ENCODE data around the gene VPREB3.
"Not testable (repeated sequence)": the region's sequence is repeated elsewhere in the genome, so short reads cannot be mapped to it uniquely, and the experiment has no call there.

Gene VPREB3

DNA sequence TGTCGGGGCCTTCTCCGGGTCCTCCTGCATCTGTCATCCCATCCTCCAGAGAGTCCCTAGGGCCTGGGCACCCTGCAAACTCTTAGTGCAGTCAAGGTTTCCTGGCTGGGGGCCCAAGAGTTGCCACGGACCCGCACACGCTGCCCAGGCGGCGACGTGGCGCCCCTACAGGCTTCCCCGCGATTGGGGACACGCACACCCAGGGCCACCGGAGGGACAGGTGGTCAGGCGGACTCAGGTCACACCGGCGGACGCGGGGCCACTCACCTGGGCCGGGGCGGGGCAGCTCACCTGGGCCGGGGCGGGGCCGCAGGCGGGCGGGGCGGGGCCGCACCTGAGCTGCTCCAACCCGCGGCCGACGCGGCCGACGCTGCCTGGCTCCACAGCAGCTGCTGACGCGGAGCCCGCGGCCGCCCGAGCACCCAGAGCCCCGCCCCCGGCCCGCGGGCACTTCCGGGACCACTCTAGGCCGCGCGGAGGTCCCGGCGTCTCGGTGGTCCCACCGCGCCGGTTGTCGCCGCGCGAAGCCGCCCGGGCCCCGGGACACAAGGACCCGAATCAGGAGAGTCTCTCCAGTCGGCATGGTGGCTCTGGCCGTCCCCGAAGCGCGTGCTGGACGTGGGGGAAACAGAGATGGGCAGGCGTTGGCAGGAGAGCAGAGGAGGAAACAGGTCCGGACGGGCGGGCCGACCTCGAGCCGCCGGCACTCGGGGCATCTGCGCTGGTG is 3.3 kb downstream of the VPREB3 start, which contains the start of gene ZNF70:
Gene ZNF70, minus strand, starts transcription at position 399 of the 727 bp plus-strand sequence. CDS start 5,972 bp downstream, outside the sequence.
- DNase-seq = peak; percentile 91 to 94
- TF ChIP-seq POLR2A (IDR thresholded peaks at IDR 0.05; ENCODE audit: low read length) (peak; percentile 76), GATA1 (IDR thresholded peaks at IDR 0.05; ENCODE audit: low read depth, low read length) (no peak)

DNA sequence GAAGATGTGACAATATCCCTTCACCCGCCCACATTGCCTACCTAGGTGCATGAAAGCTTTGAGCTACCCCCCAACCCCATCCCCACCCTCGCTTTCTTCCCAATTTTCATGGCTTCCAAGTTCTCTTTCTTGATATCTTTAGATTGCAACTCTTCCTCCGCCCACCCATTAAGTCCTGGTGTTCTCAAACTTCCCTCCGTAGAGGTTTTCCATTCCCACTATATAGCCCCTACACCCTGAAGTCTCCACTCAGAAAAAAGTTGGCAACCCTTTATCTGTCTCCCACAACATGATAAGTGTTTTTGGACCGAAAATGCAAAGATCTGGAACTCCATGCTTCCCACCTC is 3.9 kb downstream of the VPREB3 start:
- no peak for TF ChIP-seq GATA1 (IDR thresholded peaks at IDR 0.05; ENCODE audit: low read depth, low read length)
- no peak for TF ChIP-seq POLR2A (IDR thresholded peaks at IDR 0.05; ENCODE audit: low read length)
- no peak for DNase-seq

DNA sequence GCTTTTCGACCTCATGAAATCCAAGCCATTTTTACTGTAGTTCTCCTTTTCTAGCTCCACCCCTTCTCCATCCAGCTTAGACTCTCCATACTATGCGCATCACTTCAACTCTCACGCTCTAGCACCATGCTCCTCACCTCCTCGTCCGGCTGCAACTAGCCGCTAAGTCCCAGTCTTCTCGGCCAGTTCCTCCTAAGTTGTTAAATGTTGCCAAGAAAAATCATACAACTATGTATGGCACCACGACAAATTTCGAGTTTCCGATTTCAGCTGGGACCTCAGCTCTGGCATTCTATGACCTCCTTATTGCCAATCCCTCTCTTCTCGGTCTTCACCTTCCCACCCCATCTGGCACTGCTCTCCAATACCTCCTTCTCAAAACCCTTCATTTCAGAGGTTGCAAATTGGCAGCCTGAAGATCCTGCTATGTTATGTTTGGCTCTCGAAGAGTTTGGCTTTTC is 4.4 kb downstream of the VPREB3 start:
- TF ChIP-seq POLR2A (IDR thresholded peaks at IDR 0.05; ENCODE audit: low read length) (no peak), GATA1 (IDR thresholded peaks at IDR 0.05; ENCODE audit: low read depth, low read length) (no peak)
- DNase-seq = no peak

DNA sequence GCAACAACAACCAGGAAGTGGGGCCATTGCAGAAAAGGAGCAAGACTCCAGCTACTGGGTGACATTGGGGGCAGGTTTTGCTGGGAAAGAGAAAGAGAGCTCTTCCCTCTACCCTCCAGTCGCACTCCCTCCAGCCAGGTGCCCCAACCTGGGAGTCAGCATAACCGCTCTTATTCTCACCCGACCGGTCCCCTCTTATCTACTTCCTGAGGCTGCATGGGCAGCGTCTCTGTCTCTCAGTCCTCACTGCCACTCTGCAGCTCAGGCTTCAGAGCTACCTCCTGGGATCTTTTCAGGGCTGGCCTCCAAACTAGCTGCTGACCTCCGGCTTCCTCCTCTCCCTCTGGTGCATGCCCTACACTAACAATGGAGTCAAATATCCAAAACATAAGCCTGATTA is 8.4 kb downstream of the VPREB3 start:
- no peak for TF ChIP-seq GATA1 (IDR thresholded peaks at IDR 0.05; ENCODE audit: low read depth, low read length)
- TF ChIP-seq POLR2A (IDR thresholded peaks at IDR 0.05; ENCODE audit: low read length) = no peak

DNA sequence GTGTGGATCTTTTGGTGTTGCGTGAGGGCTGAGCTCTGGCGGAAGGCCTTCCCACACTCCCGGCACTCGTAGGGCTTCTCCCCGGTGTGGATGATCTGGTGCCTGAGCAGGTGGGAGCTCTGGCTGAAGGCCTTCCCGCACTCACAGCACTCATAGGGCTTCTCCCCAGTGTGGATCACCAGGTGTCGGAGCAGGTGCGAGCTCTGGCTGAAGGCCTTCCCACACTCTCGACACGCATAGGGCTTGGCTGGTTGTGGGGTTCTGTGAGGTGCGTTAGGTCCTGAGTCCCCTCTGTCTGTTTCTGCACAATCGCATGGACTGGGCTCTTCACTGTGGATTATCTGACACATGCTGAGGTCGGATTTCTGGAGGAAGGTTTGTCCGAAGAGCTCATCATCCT is 9.7 kb downstream of the VPREB3 start:
- no peak for DNase-seq
- no peak for TF ChIP-seq POLR2A (IDR thresholded peaks at IDR 0.05; ENCODE audit: low read length)
- no peak for TF ChIP-seq GATA1 (IDR thresholded peaks at IDR 0.05; ENCODE audit: low read depth, low read length)

More for the DNA sequence above, 8.4 kb downstream of the VPREB3 start:
- DNase-seq = no peak

DNA sequence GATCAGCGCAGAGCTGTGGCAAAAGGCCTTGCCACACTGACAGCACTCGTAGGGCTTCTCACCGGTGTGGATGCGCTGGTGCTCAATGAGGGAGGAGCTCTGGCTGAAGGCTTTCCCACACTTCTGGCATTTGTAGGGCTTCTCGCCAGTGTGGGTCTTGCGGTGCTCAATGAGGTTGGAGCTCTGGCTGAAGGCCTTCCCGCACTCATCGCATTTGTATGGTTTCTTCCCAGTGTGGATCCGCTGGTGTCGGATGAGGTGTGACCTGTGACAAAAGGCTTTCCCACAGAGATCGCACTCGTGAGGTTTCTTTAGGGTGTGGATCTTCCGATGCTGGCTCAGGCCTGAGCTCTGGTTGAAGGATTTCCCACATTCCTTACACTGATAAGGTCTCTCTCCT is 10.2 kb downstream of the VPREB3 start:
- no peak for TF ChIP-seq POLR2A (IDR thresholded peaks at IDR 0.05; ENCODE audit: low read length)
- TF ChIP-seq GATA1 (IDR thresholded peaks at IDR 0.05; ENCODE audit: low read depth, low read length) = no peak
- no peak for DNase-seq

DNA sequence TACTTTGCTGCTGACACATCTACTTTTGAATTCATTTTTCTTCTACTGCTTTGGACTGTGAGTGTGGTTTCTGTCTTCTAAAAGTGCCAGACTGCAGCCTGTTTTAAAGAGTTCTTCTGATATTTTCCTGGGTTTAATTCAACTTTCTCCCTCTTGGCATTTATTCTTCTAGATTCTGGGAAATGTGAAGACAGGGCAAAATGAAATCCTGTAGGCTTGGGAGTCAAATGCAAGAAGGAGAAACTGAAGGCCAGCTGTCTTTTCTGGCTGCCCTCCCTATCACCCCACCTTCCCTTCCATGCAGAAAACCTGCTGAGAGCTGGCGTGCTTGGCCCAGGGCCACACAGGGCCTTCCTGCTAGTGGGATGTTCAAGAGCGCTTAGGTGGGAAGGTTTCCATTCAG is 10.9 kb downstream of the VPREB3 start:
- TF ChIP-seq POLR2A (IDR thresholded peaks at IDR 0.05; ENCODE audit: low read length) = no peak
- TF ChIP-seq GATA1 (IDR thresholded peaks at IDR 0.05; ENCODE audit: low read depth, low read length) = no peak
- no peak for DNase-seq

DNA sequence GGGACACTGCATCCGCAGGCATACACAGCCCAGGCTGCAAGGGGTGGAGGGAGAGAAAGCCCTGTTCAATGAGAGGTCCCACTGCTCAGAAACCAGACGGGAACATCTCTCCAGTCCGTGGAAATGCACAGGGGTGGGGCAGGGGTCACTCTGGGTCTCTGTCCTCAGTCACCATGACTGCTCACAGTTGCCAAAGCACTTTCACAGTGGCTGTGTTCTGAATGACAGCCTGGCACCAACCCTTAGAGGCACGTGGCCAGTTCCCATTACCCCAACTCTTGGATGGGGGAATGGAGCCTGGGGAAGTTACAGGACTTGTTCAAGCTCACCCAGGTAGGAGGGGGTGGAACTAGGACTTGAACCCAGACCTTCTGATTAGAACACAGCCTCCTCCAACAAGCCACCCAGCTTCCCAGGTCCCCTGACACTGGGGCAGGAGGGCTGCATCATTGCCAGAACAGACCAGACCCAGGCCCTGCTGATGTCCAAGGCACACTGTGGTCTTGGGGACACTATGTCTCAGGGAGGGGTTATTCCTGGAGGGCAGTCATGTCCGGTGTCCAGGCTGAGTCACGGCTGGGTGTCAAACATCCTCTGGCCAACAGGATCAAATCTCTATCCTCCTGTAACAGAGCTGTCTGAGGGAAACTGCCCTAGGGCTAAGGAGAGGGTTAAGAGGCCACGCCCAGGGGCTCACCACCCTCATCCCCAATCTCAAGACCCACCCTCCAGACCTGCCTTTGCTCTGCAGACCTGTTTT is 11.5 kb downstream of the VPREB3 start:
- no peak for TF ChIP-seq GATA1 (IDR thresholded peaks at IDR 0.05; ENCODE audit: low read depth, low read length)
- TF ChIP-seq POLR2A (IDR thresholded peaks at IDR 0.05; ENCODE audit: low read length) = no peak
- no peak for DNase-seq

DNA sequence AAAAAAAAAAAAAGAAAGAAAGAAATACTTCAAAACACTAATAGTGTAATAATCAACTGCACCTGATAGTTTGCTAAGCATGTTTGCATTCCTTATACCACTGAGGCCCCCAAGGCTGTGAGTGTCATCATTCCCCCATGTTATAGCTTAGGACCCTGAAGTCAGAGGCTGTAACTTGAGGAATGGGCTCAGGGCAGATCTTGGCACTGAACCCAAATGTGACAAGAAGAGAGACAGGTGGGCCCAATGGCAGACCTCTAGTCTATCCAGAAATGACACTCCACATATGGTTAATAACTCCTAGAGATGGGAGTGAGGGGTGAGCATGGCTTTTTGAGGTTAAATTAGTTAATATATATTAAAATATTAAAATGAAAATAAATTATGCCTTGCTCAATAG is 16.5 kb downstream of the VPREB3 start:
- TF ChIP-seq GATA1 (IDR thresholded peaks at IDR 0.05; ENCODE audit: low read depth, low read length) (no peak), POLR2A (IDR thresholded peaks at IDR 0.05; ENCODE audit: low read length) (no peak)
- DNase-seq = no peak

DNA sequence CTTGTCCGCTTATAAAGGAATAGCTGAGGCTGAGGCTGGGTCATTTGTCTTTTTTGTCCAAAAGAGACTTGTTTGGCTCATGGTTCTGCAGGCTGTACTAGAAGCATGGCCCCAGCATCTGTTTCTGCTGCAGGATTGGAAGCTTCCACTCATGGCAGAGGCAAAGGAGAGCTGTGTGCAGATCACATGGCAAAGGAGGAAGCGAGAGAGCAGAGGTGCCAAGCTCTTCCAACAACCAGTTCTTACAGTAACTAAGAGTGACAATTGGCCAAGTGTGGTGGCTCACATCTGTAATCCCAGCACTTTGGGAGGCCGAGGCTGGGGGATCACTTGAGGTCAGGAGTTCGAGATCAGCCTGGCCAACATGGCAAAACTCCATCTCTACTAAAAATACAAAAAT is 26.1 kb downstream of the VPREB3 start:
- DNase-seq = not testable (repeated sequence)

DNA sequence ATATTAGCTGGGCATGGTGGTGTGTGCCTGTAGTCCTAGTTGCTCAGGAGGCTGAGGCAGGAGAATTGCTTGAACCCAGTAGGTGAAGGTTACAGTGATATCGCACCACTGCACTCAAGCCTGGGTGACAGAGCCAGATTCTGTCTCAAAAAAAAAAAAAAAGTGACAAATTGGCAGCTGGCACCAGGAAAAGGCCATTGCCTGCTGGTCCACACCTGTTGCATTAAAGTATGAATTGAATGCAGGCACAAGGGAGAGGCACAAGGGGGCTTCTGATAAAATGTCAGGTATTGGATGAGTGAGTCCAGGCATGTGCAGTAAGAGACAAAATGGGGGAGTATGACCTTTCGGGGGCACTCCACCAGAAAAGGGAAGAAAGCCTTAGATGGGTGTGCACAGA is 31.5 kb downstream of the VPREB3 start:
- no peak for TF ChIP-seq GATA1 (IDR thresholded peaks at IDR 0.05; ENCODE audit: low read depth, low read length)
- no peak for TF ChIP-seq POLR2A (IDR thresholded peaks at IDR 0.05; ENCODE audit: low read length)

DNA sequence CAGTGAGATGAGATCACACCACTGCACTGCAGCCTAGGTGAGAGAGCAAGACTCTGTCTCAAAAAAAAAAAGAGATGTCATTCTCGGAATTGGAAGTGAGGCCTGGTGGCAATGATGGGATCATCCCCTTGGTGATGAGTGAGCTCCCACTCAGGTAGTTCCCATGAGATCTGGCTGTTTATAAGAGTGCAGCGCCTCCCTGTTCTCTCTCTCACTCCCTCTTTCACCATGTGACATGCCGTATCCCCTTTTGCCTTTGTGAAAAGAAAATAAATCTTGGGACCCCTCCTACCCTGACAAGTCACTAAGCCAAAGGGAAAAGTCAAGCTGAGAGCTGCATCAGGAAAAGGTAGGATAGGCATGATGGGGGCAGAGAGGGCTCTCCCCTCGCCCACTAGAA is 32.1 kb downstream of the VPREB3 start:
- TF ChIP-seq POLR2A (IDR thresholded peaks at IDR 0.05; ENCODE audit: low read length) (no peak), GATA1 (IDR thresholded peaks at IDR 0.05; ENCODE audit: low read depth, low read length) (no peak)
- DNase-seq = no peak

More for the DNA sequence above, 31.5 kb downstream of the VPREB3 start:
- DNase-seq = no peak

DNA sequence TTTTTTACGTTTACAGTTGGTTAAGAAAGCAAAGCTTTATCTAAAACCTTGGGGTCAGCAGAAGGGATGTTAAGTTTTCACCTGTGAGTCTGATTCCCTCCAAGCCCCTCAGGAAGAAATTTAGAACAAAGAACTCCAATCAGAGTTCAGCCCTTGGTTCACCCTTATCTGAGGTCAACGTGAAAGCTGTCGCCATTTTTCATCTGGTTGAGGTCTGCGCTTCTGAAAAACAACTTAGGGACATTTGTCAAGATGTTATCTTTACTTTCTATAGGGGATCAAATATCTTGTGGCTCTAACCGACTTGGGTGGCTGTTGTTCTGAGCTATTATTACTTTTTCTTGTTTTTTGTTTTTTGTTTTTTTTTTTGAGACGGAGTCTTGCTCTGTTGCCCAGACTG is 33.4 kb downstream of the VPREB3 start:
- TF ChIP-seq GATA1 (IDR thresholded peaks at IDR 0.05; ENCODE audit: low read depth, low read length) = no peak
- no peak for TF ChIP-seq POLR2A (IDR thresholded peaks at IDR 0.05; ENCODE audit: low read length)
- no peak for DNase-seq

DNA sequence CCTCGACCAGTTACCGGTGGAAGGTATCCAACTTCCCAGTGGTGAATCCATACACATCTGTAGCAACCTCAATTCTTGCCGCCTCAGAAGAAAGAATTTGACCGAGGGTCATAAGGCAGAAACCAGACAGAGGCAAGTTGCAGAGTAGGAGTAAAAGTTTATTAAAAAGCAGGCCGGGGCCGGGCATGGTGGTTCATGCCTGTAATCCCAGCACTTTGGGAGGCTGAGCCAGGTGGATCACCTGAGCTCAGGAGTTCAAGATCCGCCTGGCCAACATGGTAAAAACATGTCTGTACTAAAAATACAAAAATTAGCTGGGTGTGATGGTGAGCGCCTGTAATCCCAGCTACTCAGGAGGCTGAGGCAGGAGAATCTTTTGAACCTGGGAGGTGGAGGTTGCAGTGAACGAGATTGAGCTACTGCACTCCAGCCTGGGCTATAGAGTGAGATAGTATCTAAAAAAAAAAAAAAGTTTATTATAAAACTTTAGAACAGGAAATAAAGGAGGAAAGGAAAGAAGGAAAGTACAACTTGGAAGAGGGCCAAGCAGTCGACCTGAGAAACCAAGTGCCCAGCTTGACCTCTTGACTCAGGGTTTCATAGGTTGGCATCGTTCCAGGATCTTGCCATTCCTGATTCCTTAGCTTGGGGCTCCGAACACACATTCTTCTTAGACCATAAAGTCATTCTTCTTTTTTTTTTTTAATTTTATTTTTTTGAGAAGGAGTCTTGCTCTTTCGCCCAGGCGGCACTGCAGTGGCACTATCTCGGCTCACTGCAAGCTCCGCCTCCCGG is 35.7 kb downstream of the VPREB3 start:
- DNase-seq = peak in 1 of 2 experiments; percentile 9
- TF ChIP-seq POLR2A (IDR thresholded peaks at IDR 0.05; ENCODE audit: low read length) = no peak
- TF ChIP-seq GATA1 (IDR thresholded peaks at IDR 0.05; ENCODE audit: low read depth, low read length) = no peak
